Astrocyte of the spinal cord (primary cell): Measurements from ENCODE around the gene HSD17B14.
"Not testable (repeated sequence)": the region's sequence is repeated elsewhere in the genome, so short reads cannot be mapped to it uniquely, and the experiment has no call there.

Source experiments
- DNase-seq: peaks from one replicate; pipeline ENCODE4 v3.0.0; 2011; ENCODE audit warnings: low read depth, low spot score
- H3K4me3 ChIP-seq: 2 replicates; pipeline ENCODE4 v1.5.1; 2011; ENCODE audit warnings: low read depth, mild to moderate bottlenecking, low read length, moderate library complexity
- in situ Hi-C: cut with HindIII; loops from 2 replicates; pipeline ENCODE4 v1.10.0; 2017; ENCODE audit warnings: low sequenced_read_pairs
- TF ChIP-seq, protein P1 (sequence below): IDR thresholded peaks from 2 replicates; pipeline ENCODE4 v1.5.1; 2012; ENCODE audit warnings: low read depth, mild to moderate bottlenecking, low read length, inconsistent platforms

The HSD17B14 gene

DNA sequence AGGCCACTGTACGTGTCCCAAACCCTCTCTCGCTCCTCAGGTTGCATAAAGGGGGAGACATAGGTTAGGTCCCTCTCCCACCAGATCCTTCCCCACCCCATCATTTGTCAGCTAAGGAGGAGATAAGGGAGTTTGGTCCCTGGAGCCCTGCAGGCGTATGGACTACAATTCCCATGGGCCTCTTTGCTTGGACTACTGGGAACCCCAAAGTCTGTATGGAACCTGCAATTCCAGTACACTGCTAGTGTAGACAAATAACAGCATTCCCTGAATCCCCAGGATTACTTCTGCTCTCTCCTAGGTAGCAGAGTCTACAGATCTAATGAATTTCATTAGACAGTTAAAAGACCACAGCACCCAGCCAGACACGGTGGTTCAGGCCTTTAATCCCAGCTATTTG lies 16.0 kb upstream of the HSD17B14 start:
- no peak for DNase-seq
- in situ Hi-C loops = no loop called here
- no peak overlapping the region for H3K4me3 ChIP-seq
- TF ChIP-seq, protein P1, sequence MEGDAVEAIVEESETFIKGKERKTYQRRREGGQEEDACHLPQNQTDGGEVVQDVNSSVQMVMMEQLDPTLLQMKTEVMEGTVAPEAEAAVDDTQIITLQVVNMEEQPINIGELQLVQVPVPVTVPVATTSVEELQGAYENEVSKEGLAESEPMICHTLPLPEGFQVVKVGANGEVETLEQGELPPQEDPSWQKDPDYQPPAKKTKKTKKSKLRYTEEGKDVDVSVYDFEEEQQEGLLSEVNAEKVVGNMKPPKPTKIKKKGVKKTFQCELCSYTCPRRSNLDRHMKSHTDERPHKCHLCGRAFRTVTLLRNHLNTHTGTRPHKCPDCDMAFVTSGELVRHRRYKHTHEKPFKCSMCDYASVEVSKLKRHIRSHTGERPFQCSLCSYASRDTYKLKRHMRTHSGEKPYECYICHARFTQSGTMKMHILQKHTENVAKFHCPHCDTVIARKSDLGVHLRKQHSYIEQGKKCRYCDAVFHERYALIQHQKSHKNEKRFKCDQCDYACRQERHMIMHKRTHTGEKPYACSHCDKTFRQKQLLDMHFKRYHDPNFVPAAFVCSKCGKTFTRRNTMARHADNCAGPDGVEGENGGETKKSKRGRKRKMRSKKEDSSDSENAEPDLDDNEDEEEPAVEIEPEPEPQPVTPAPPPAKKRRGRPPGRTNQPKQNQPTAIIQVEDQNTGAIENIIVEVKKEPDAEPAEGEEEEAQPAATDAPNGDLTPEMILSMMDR = no peak

DNA sequence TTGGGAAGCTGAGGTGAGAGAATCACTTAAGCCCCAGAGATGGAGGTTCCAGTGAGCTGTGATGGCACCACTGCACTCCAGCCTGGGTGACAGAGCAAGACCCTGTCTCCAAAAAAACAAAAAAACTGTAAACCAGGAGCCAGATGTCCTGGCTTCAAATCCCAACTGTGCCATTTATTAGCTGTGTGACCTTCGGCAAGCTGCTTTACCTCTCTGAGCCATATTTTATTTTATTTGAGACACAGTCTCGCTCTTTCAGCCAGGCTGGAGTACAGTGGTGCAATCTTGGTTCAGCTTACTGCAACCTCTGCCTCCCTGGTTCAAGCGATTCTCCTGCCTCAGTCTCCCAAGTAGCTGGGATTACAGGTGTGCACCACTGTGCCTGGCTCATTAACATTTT lies 10.4 kb upstream of the HSD17B14 start:
- H3K4me3 ChIP-seq, DNase-seq, in situ Hi-C loops: not testable (repeated sequence)

DNA sequence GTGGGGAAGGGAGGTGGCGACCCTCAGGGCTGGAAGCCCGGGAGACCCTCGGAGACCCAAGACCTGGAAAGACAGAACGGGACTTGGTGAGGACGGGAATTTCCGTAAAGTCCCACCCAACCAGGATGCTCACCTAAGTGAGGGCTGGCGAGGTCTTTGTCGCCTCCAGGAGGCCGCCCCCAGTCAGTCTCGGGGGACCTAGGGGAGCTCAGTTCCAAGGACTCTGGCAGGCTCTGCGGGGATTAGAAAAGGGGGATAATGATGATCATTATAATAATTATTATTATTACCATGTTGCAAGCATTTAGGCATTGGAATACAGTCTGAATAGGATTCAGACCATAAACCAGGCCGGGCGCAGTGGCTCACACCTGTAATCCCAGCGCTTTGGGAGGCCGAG lies 9.1 kb upstream of the HSD17B14 start:
- TF ChIP-seq, protein P1 = no peak
- no peak for DNase-seq
- in situ Hi-C loops = no loop called here
- H3K4me3 ChIP-seq = no peak overlapping the region

DNA sequence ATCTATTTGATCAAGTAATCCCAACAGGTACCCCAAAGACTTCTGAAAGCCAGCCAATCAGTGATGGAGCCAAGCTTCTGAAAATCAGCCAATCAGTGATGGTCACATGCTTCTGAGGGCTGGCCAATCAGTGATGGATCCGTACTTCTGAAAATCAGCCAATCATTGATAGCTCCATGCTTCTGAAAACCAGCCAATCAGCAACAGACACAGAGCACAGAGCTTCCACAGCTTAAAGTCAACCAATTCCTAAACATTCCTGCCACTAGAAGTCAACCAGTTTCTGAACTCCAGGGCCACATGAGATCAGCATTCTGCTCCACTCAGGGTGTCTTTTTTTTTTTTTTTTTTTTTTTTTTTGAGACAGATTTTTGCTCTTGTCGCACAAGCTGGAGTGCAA lies 8.2 kb upstream of the HSD17B14 start:
- DNase-seq = peak; percentile 29
- TF ChIP-seq, protein P1 = no peak
- H3K4me3 ChIP-seq = no peak overlapping the region
- in situ Hi-C loops = no loop called here

DNA sequence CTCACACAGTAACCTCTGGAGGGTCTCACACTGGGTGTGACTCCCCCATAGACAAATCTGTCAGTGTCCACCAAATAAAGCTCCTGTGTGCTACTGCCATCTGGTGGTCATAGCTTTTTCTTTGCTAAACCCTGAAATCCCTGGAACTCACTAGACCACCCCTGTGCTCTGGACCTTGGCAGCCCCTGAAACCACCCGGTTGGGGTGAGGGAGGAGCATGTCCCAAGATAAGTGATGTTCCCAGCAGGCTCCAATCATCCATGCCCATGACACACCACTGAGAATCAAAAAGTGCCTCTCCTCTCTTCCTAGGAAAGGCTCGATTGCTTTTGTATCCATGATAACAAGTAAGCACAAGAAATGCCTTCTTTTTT lies 6.5 kb upstream of the HSD17B14 start:
- no peak overlapping the region for H3K4me3 ChIP-seq
- TF ChIP-seq, protein P1 = peak; percentile 79
- DNase-seq = peak; percentile 49
- in situ Hi-C loops = no loop called here

DNA sequence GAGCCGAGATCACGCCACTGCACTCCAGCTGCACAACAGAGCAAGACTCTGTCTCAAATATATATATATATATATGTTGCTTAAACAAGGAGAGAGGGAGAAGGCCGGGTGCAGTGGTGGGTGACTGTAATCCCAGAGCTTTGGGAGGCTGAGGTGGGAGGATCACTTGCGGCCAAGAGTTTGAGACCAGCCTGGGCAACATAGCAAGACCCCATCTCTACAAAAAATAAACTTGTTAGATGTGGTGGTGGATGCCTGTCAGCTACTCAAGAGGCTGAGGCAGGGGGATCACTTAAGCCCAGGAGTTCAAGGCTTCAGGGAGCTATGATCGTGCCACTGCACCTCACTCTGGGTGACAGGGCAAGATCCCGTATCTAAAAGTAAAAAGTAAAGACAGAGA lies 5.3 kb upstream of the HSD17B14 start:
- TF ChIP-seq, protein P1 = no peak
- H3K4me3 ChIP-seq = no peak overlapping the region
- no peak for DNase-seq
- in situ Hi-C loops = no loop called here

DNA sequence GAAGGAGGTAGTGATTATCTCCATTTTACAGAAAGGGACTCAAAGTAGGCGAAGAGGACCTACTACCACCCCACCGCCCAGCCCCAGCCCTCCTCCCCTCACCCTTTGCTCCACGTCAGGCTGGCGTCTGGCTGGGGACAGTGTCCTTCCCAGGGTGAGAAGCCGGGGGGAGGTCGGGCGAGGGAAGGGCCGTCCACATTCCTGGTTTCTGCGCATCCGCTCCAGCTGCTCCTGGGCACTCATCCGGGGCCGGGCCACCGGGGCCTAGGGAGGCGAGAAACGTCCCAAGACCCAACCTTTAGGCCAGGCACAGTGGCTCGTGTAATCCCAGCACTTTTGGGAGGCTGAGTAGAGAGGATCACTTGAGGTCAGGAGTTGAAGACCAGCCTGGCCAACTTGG lies 4.8 kb upstream of the HSD17B14 start:
- DNase-seq = no peak
- in situ Hi-C loops = no loop called here
- no peak overlapping the region for H3K4me3 ChIP-seq
- TF ChIP-seq, protein P1 = no peak
